C4-2B (cell line): ENCODE results near the gene ANKRD11.

Experiments used
- H3K27ac ChIP-seq: fragments of 450-650 bp; 2 replicates; pipeline ENCODE4 v1.5.1; 2017
- ZFX ChIP-seq: fragments of 450-650 bp; IDR thresholded peaks from 2 replicates; pipeline ENCODE4 v1.6.1; 2017
- TF ChIP-seq, protein P1 (sequence below): fragments of 450-650 bp; conservative IDR thresholded peaks from 2 replicates; pipeline ENCODE4 v1.5.1; 2017; ENCODE audit warnings: mild to moderate bottlenecking

The ANKRD11 gene

DNA sequence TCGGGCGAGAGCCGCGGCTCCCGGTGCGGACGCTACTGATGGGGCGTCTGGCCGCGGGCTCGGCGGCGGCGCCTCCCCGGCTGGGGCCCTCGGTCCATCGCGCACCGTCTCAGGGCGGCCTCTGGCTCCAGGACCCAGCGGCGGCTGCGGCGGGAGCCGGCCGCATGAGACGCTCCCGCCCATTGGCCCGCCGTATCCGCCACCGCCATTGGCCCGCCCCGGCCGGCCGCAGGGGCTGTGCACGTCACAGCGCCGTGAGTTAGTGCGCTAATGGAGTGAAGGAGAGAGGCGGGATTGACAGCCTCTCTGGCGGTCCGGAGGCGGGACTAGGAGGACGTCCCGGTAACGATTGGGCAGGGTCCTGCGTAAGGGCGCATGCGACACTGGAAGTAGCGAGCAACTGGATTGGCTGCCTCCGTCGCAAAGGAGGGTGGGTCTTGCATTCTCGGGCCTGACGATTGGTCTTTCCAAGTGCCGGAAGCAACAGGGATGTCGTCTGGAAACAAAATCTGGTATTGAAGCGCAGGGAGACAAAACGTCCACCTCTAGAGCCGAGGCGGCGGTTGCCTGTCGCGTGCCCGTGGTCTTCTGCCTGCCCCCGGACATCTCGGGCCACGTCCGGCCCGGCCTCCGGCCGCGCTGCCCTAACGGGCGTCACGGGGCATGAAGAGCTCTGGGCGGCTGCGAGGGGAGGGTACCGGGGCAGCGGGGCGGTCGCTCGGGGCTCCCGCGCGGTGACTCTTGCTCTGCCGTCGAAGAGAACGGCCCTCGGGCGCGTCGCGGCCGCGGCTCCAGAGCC is at the start of gene ANKRD11:
Gene ANKRD11, minus strand, starts transcription at position 123 of the 799 bp plus-strand sequence. CDS start 173,542 bp downstream, outside the sequence.
- TF ChIP-seq, protein P1, sequence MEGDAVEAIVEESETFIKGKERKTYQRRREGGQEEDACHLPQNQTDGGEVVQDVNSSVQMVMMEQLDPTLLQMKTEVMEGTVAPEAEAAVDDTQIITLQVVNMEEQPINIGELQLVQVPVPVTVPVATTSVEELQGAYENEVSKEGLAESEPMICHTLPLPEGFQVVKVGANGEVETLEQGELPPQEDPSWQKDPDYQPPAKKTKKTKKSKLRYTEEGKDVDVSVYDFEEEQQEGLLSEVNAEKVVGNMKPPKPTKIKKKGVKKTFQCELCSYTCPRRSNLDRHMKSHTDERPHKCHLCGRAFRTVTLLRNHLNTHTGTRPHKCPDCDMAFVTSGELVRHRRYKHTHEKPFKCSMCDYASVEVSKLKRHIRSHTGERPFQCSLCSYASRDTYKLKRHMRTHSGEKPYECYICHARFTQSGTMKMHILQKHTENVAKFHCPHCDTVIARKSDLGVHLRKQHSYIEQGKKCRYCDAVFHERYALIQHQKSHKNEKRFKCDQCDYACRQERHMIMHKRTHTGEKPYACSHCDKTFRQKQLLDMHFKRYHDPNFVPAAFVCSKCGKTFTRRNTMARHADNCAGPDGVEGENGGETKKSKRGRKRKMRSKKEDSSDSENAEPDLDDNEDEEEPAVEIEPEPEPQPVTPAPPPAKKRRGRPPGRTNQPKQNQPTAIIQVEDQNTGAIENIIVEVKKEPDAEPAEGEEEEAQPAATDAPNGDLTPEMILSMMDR = no peak
- TF ChIP-seq ZFX = peak; percentile 73
- peak within 1 kb of the TSS; percentile 86 for H3K27ac ChIP-seq

DNA sequence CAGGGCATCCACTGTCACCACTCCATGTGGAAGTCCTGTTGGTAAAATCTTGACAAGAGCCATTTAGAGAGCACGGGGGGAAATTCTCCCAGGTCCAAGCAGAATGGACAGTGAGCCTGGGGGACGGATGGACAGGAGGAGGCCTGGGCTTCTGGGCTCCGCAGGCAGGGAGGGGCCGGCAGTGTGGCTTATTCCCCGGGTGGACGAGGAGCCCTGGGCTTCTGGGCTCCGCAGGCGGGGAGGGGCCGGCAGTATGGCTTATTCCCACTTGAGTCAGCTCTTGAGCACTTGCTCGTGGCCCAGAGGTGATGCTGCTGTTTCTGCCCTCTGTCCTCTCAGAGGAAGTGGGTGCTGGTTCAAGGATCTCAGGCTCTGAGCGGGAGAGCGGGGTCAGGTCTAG is 47.9 kb upstream of the ANKRD11 start:
- TF ChIP-seq, protein P1 = no peak
- no peak for TF ChIP-seq ZFX
- no peak overlapping the region for H3K27ac ChIP-seq

DNA sequence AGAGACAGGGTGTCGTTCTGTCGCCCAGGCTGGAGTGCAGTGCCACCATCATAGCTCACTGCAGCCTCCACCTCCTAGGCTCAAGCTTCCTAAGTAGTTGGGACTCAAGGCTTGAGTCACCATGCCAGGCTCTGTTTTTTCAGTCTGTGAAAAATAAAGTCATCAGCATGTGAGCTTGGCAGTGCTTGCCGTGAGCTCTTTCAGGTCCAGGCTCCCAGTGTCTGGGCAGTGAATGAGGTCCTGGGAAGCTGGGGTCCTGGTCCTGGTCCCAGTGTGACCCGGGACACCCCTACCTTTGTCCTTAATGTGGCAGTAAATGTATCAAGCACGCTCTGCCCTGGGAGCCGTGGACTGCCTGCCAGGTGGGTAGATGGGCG is 47.2 kb upstream of the ANKRD11 start:
- TF ChIP-seq, protein P1 = no peak
- no peak for TF ChIP-seq ZFX
- no peak overlapping the region for H3K27ac ChIP-seq

DNA sequence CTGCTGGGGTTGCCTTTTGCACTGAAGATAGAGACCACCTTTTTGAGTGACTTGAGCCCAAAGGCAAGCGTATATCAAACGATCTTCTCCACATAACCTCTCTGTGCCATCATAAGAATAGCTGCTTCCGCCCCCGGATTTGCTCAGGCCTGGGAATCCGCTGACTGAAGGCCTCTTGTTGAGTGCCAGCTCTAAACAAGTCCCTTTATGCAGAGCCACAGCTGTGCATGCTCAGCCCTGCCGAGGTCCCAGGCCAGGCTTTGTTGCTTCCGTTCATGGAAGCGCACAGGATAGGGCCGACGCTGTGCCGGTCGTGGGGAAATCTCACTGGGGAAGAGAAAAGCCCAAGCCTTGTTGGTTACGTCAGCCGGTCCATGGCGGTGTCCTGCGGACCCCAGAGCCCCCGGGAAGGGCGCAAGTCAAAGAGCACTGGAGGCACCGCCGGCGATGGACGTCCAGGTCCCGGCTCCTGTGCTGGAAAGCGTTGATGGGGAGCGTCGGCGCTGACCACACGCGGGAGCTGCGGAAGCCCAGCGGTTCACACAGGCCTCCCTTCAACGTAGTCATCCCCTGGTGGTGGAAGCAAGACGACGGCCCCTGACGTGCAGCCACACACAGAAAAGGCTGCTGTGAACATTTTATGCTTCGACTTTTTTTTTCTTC is 46.7 kb upstream of the ANKRD11 start:
- no peak overlapping the region for H3K27ac ChIP-seq
- no peak for TF ChIP-seq ZFX
- TF ChIP-seq, protein P1 = no peak

DNA sequence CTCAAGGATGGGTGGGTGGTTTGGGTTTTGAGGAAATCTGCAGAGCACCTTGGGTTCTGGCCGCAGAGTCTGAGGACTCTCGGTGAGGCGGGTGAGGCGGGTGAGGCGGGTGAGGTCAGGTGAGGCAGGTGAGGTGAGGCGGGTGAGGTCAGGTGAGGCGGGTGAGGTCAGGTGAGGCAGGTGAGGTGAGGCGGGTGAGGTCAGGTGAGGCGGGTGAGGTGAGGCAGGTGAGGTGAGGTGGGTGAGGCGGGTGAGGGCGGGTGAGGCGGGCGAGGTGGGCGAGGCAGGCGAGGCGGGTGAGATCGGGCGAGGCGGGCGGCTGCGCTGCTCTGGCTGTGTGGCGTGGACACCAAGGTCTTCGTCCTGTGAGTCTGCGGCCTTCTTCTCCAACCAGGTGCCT is 46.0 kb upstream of the ANKRD11 start:
- TF ChIP-seq, protein P1 = no peak
- no peak for TF ChIP-seq ZFX
- H3K27ac ChIP-seq = no peak overlapping the region

DNA sequence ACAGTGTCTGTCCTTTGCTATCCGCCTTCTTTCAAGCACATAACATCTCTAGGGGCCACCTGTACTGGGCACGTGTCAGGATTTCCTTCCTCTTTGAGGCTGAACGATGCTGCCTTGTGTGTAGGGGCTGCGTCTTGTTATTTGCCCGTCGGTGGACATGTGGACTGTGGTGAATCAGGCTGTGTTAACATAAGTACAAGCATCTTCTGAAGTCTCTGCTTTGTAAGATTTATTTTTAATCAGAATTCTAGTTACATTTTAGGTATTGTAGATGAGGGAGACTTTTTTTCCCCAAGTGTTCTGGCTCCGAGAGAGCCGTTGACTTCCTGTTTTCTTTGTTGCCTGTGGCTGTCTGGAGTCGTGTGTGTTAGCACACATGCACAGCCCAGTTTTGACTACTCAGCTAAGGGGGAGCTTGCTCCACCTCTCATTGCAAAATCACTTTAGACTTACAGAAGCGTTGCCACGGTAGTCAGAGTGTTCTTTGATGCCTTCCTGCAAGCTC is 43.9 kb upstream of the ANKRD11 start:
- H3K27ac ChIP-seq = no peak overlapping the region
- TF ChIP-seq ZFX = no peak
- TF ChIP-seq, protein P1 = no peak
